AG04449 (cell line): ENCODE measurements around the gene PAX5.

ENCODE experiments used
- CTCF ChIA-PET: fragments of 350-600 bp; formaldehyde crosslinking; extraction: SDS; loops from one replicate; lab custom pipeline; 2021; ENCODE audit warnings: antibody characterized with exemption; lab: Yijun Ruan, JAX
- POLR2A ChIA-PET: fragments of 400-600, 350-600 bp; formaldehyde crosslinking; extraction: SDS; loops from one replicate; lab custom pipeline; 2020; ENCODE audit warnings: antibody characterized with exemption, inconsistent platforms; lab: Yijun Ruan, JAX
- DNase-seq: peaks from one replicate; pipeline ENCODE4 v3.0.0-alpha.2; 2010; ENCODE audit warnings: low read depth, low spot score
- H3K4me3 ChIP-seq: 2 replicates; pipeline ENCODE4 v1.5.1; 2011; ENCODE audit warnings: low read depth, mild to moderate bottlenecking, control low read depth, low read length
- TF ChIP-seq, protein P1 (sequence below): IDR thresholded peaks from one replicate; pipeline ENCODE4 v1.5.1; 2011; ENCODE audit warnings: mild to moderate bottlenecking, moderate library complexity, low read length, control low read depth, inconsistent platforms; ENCODE audit not compliant: insufficient read depth; ENCODE audit errors: missing control alignments

PAX5 gene

DNA sequence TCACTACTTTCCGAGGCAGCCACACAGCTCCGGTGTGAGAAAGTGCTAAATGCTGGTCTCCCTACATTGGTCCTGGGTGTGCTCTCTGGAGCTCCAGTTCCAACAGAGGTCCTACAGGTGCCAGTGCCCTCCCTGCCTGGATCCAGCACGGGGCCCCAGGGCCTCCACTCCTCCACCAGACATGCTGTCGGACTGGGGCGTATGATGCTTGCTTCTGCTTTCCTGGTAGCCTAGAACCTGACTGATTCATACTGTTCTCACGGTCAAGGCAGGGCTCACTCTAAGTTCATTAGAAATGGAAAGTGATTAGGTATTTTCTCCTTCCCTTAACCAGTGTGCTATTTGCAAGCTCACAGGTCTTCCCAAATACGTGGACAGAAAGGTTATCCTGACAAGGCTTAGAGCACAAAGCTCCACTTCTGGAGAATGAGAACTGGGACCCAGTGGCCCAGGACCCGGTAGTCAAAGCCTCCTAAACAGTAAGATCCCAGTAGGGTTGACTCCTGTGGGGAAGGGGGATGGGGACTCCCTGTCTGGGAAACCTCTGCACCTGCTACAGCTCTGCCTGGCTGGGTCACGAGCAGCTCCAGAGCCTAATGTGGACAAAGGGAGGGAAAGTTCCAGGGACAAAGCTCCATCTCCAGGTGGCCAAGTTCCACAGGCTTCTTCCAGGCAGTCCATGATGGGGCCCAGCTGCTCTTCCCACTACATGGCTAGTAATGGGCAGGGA is 98.1 kb downstream of the PAX5 start:
- CTCF ChIA-PET = interaction anchor here (1.0 kb wide), 1 partner anchor 13 kb away, joined by 3 read pairs; no protein-coding TSS in a partner anchor
- POLR2A ChIA-PET = interaction anchor here (0.6 kb wide), 1 partner anchor 14 kb away, joined by 3 read pairs; no protein-coding TSS in a partner anchor
- TF ChIP-seq, protein P1, sequence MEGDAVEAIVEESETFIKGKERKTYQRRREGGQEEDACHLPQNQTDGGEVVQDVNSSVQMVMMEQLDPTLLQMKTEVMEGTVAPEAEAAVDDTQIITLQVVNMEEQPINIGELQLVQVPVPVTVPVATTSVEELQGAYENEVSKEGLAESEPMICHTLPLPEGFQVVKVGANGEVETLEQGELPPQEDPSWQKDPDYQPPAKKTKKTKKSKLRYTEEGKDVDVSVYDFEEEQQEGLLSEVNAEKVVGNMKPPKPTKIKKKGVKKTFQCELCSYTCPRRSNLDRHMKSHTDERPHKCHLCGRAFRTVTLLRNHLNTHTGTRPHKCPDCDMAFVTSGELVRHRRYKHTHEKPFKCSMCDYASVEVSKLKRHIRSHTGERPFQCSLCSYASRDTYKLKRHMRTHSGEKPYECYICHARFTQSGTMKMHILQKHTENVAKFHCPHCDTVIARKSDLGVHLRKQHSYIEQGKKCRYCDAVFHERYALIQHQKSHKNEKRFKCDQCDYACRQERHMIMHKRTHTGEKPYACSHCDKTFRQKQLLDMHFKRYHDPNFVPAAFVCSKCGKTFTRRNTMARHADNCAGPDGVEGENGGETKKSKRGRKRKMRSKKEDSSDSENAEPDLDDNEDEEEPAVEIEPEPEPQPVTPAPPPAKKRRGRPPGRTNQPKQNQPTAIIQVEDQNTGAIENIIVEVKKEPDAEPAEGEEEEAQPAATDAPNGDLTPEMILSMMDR = no peak

DNA sequence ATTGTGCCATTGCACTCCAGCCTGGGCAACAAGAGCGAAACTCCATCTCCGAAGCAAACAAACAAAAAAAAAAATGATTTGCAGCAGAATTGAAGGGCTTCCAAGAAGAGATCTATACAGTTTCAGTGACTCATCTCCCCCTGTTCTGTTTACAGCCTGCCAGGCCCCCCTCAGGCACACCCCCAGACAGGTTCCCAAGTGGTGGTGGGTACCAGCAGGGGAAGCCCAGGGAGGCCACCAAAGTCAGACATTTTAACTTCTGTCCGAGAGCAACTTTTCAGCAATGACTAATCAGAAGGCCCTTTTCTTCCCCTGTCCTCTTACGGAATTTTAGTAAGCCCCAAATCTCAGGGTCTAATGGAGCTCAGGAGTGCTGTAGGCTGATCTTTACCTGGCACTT is 98.7 kb downstream of the PAX5 start:
- ChIA-PET POLR2A (no interaction called here), CTCF (no interaction called here)
- TF ChIP-seq, protein P1 = no peak
- H3K4me3 ChIP-seq = no peak overlapping the region
- DNase-seq = no peak

More for the DNA sequence above, 98.1 kb downstream of the PAX5 start:
- no peak for DNase-seq
- no peak overlapping the region for H3K4me3 ChIP-seq

DNA sequence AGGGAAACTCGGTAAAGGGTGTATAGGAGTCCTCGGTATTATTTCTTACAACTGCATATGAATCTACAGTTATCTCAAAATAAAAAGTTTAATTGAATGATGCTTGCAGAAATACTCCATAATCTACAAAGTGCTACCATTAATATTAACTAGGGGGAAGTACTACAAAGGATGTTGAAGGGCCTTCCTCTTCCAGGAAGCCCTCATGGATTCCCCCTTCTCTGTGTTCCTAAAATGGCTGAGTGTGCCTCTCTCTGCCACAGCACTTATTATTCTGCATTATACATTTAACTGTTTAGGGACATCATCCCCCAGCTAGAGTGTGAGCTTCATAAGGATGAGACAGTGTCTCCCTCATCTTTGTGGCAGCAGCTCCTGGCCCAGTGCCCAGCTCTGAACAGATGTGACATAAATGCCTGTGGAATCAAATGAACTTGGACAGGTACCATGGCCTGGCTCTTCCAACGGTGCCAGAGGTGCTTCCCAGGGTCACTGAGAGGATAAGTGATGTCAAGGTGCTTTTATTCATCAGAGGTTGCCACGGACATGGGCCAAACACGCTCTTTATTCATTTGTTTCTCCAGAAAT is 99.5 kb downstream of the PAX5 start:
- no peak overlapping the region for H3K4me3 ChIP-seq
- TF ChIP-seq, protein P1 = no peak
- no peak for DNase-seq
- ChIA-PET POLR2A (no interaction called here), CTCF (no interaction called here)

DNA sequence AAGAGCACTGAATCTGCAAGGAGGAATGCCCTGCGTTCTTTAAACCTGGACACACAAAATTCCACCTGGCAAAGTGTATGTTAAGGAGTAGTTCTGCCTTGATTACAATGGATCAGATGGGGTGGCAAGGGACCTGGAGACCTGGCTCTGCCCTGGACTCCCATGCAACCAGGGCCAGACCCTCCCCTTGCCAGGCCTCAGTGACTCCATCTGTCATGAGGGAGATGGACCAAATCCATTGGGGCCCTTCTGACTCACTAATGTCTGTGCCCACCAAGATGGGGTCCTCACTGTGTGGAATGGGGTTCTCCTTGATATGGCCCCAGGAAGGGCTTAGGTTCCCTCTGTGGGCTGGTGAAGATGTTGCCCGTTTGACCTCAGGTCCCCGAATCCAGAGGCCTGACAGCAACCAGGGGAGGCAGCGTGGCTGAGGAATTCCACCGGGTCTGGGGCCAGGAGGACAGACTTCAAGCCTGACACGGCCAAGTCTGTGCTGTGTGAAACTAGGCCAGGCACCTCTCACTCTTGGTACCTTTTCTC is 100.3 kb downstream of the PAX5 start:
- no peak overlapping the region for H3K4me3 ChIP-seq
- TF ChIP-seq, protein P1 = no peak
- ChIA-PET POLR2A (no interaction called here), CTCF (no interaction called here)
- no peak for DNase-seq

DNA sequence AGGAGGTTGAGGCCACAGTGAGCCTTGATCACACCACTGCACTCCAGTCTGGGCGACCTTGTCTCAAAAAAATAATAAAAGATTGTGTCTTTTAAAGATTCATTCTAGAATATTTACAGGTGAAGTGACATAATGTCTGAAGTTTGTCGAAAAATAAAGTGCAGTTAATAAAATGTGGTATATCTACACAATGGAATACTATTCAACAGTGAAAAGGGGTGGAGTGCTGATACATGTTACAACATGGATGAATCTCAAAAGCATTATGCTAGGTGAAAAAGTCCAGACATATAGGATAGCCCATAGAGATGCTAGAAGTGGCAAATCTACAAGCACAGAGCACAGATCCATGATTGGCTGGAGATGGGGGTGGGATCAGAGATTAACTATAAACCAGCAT is 101.9 kb downstream of the PAX5 start:
- TF ChIP-seq, protein P1 = no peak
- ChIA-PET POLR2A (no interaction called here), CTCF (no interaction called here)
- no peak for DNase-seq
- no peak overlapping the region for H3K4me3 ChIP-seq

DNA sequence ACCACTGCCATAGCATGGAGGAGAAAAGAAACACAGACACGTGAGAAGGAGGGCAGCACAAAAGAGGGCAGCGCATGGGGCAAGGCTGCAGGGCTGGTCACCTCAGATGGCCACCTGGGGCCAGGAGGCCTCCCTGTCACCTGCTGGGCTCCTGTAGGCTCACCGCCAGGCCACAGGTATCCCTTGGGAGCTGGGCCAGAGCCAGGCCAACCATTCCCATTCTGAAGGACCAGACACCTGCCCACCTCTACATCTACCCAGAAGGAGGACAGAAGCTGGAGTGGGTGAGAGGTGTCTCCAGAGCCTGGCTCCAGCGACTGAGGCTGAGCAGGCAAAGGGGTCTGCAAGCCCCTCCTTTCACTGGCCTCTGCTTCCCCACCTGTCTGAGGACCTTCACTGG is 103.1 kb downstream of the PAX5 start:
- ChIA-PET POLR2A (no interaction called here), CTCF (no interaction called here)
- TF ChIP-seq, protein P1 = no peak
- DNase-seq = no peak
- H3K4me3 ChIP-seq = no peak overlapping the region
